IPS-18a (cell line): ENCODE results near the gene NME1.
"Not testable (repeated sequence)": the region's sequence is repeated elsewhere in the genome, so short reads cannot be mapped to it uniquely, and the experiment has no call there.

ENCODE experiments used
- H3K27ac ChIP-seq: one replicate; pipeline ENCODE4 v1.5.1; 2013; ENCODE audit warnings: low read length
- H3K27me3 ChIP-seq: one replicate; pipeline ENCODE4 v1.6.1; 2013; ENCODE audit warnings: mild to moderate bottlenecking, low read length; ENCODE audit not compliant: control insufficient read depth, insufficient read depth
- H3K36me3 ChIP-seq: one replicate; pipeline ENCODE4 v1.6.1; 2013; ENCODE audit warnings: low read depth, low read length; ENCODE audit not compliant: control insufficient read depth
- H3K4me1 ChIP-seq: one replicate; pipeline ENCODE4 v1.6.1; 2013; ENCODE audit warnings: low read depth, low read length; ENCODE audit not compliant: control insufficient read depth
- H3K4me3 ChIP-seq: one replicate; pipeline ENCODE4 v1.5.1; 2013; ENCODE audit warnings: low read length
- H3K9ac ChIP-seq: one replicate; pipeline ENCODE4 v1.6.1; 2013; ENCODE audit warnings: mild to moderate bottlenecking, low read length, moderate library complexity
- H3K9me3 ChIP-seq: one replicate; pipeline ENCODE4 v1.6.1; 2013; ENCODE audit warnings: low read depth, low read length; ENCODE audit not compliant: control insufficient read depth

The NME1 gene

GRCh38 chr17:51172030-51172429 is 18.7 kb downstream of the NME1 start:
- not testable (repeated sequence) for H3K9ac ChIP-seq, H3K4me1 ChIP-seq, H3K4me3 ChIP-seq, H3K27me3 ChIP-seq, H3K27ac ChIP-seq, H3K9me3 ChIP-seq
- peaks cover 44% of the 10 kb centered on the region for H3K36me3 ChIP-seq

GRCh38 chr17:51180486-51180885 is 27.1 kb downstream of the NME1 start:
- Histone ChIP-seq H3K4me1 (no peaks in the 10 kb centered on the region), H3K9me3 (no peaks in the 10 kb centered on the region), H3K4me3 (no peak overlapping the region), H3K27ac (no peak overlapping the region), H3K9ac (no peak overlapping the region), H3K27me3 (no peaks in the 10 kb centered on the region), H3K36me3 (peaks cover 50% of the 10 kb centered on the region)

GRCh38 chr17:51184124-51184523 is 30.8 kb downstream of the NME1 start:
- Histone ChIP-seq H3K27me3 (no peaks in the 10 kb centered on the region), H3K9me3 (no peaks in the 10 kb centered on the region), H3K4me3 (no peak overlapping the region), H3K36me3 (peaks cover 69% of the 10 kb centered on the region), H3K4me1 (no peaks in the 10 kb centered on the region), H3K27ac (no peak overlapping the region), H3K9ac (no peak overlapping the region)

- Histone ChIP-seq H3K27me3 (no peaks in the 10 kb centered on the region), H3K9ac (no peak overlapping the region), H3K9me3 (no peaks in the 10 kb centered on the region), H3K36me3 (peaks cover 74% of the 10 kb centered on the region), H3K4me1 (no peaks in the 10 kb centered on the region), H3K27ac (no peak overlapping the region), H3K4me3 (no peak overlapping the region)
Observed at GRCh38 chr17:51185763-51186332, 32.5 kb downstream of the NME1 start.

- H3K36me3 ChIP-seq: peaks cover 81% of the 10 kb centered on the region
- no peaks in the 10 kb centered on the region for H3K27me3 ChIP-seq
- H3K27ac ChIP-seq: no peak overlapping the region
Observed at GRCh38 chr17:51188271-51188833, 35.0 kb downstream of the NME1 start.

GRCh38 chr17:51189162-51189561 is 35.8 kb downstream of the NME1 start:
- no peaks in the 10 kb centered on the region for H3K4me1 ChIP-seq
- H3K36me3 ChIP-seq: peaks cover 81% of the 10 kb centered on the region
- no peaks in the 10 kb centered on the region for H3K9me3 ChIP-seq
- no peak overlapping the region for H3K27ac ChIP-seq
- H3K27me3 ChIP-seq: no peaks in the 10 kb centered on the region
- H3K4me3 ChIP-seq: no peak overlapping the region
- H3K9ac ChIP-seq: no peak overlapping the region

More at GRCh38 chr17:51188271-51188833, 35.0 kb downstream of the NME1 start:
- Histone ChIP-seq H3K9me3 (no peaks in the 10 kb centered on the region), H3K9ac (no peak overlapping the region), H3K4me1 (no peaks in the 10 kb centered on the region), H3K4me3 (no peak overlapping the region)

- Histone ChIP-seq H3K4me1 (no peaks in the 10 kb centered on the region), H3K27me3 (no peaks in the 10 kb centered on the region), H3K9ac (no peak overlapping the region), H3K36me3 (peaks cover 79% of the 10 kb centered on the region), H3K27ac (no peak overlapping the region), H3K4me3 (no peak overlapping the region), H3K9me3 (no peaks in the 10 kb centered on the region)
Observed at GRCh38 chr17:51189628-51190027, 36.3 kb downstream of the NME1 start.

GRCh38 chr17:51191895-51192294 is 38.5 kb downstream of the NME1 start:
- H3K9ac ChIP-seq: no peak overlapping the region
- no peaks in the 10 kb centered on the region for H3K4me1 ChIP-seq
- H3K27me3 ChIP-seq: no peaks in the 10 kb centered on the region
- H3K9me3 ChIP-seq: no peaks in the 10 kb centered on the region
- H3K36me3 ChIP-seq: peaks cover 71% of the 10 kb centered on the region
- no peak overlapping the region for H3K27ac ChIP-seq
- no peak overlapping the region for H3K4me3 ChIP-seq

GRCh38 chr17:51197754-51198153 is 44.4 kb downstream of the NME1 start:
- H3K27me3 ChIP-seq: no peaks in the 10 kb centered on the region
- no peak overlapping the region for H3K4me3 ChIP-seq
- H3K27ac ChIP-seq: no peak overlapping the region
- no peaks in the 10 kb centered on the region for H3K4me1 ChIP-seq
- peaks cover 79% of the 10 kb centered on the region for H3K36me3 ChIP-seq
- H3K9ac ChIP-seq: no peak overlapping the region
- H3K9me3 ChIP-seq: no peaks in the 10 kb centered on the region

GRCh38 chr17:51200295-51200694 is 46.9 kb downstream of the NME1 start:
- Histone ChIP-seq H3K27ac (no peak overlapping the region), H3K27me3 (no peaks in the 10 kb centered on the region), H3K9ac (no peak overlapping the region), H3K9me3 (no peaks in the 10 kb centered on the region), H3K4me1 (no peaks in the 10 kb centered on the region), H3K4me3 (no peak overlapping the region), H3K36me3 (peaks cover 77% of the 10 kb centered on the region)

- no peaks in the 10 kb centered on the region for H3K4me1 ChIP-seq
- no peak overlapping the region for H3K9ac ChIP-seq
- peaks cover 78% of the 10 kb centered on the region for H3K36me3 ChIP-seq
- no peaks in the 10 kb centered on the region for H3K9me3 ChIP-seq
- no peaks in the 10 kb centered on the region for H3K27me3 ChIP-seq
- H3K4me3 ChIP-seq: no peak overlapping the region
- no peak overlapping the region for H3K27ac ChIP-seq
Observed at GRCh38 chr17:51200846-51201245, 47.5 kb downstream of the NME1 start.

GRCh38 chr17:51203838-51204237 is 50.5 kb downstream of the NME1 start:
- Histone ChIP-seq H3K36me3 (peaks cover 87% of the 10 kb centered on the region), H3K27me3 (no peaks in the 10 kb centered on the region), H3K27ac (no peak overlapping the region), H3K4me1 (no peaks in the 10 kb centered on the region), H3K9me3 (no peaks in the 10 kb centered on the region), H3K4me3 (no peak overlapping the region), H3K9ac (no peak overlapping the region)
